Effector CD4-positive, alpha-beta T cell (primary cell): ENCODE results near the gene SORCS3.

Source experiments
- DNase-seq: peaks from one replicate; pipeline ENCODE4 v3.0.0-alpha.2; 2020
- total RNA-seq: gene quantifications from one replicate; lab custom pipeline; 2026; lab: John Stamatoyannopoulos, UW

SORCS3 gene
- 0.56 reads per million for total RNA-seq

- no peak for DNase-seq
Measured at GRCh38 chr10:104641187-104641936, at the start of gene SORCS3. SORCS3 (plus strand) TSS chr10:104641290.

DNA sequence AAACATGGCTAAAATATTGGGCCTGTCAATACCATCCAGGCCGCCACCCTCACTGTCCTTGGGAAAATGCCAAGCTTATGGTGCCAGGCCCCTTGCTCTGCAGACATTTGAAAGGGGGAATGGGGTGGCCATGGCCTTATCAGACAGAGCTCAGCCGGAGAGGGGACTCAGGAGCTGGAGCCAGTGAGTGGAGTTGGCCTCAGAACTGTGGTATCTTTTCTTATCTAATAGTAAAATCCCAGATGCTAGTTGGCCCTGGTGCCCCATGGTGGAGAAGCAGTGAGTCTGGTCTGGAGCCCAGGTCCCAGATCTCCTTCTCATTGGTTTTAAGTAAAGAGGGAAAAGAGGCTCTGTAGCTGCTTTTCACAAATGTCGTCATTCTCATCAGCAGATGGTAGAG is 49.6 kb upstream of the SORCS3 start:
- DNase-seq = no peak

DNA sequence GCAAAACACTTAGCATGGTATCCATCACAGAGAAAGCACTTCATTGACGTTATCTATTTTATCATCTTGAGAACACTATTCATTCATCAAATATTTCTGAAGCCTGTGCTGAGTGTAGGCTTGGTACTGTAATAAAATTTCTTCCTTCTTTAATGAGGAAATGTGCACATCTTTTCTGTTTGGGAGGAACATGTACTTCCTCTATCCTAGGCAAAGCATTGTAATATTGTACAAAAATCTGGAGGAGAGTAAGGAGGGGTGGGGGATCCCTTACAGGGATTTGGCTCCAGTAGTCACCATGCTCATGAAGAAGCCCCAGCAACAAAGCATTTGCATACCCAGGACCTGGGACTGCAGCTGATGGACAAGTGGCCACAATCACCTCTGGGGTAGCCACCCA is 39.9 kb upstream of the SORCS3 start:
- DNase-seq = no peak

- DNase-seq = no peak
Measured at GRCh38 chr10:104608091-104608828, 32.8 kb upstream of the SORCS3 start.

GRCh38 chr10:104612571-104613205 is 28.4 kb upstream of the SORCS3 start:
- DNase-seq = no peak

DNA sequence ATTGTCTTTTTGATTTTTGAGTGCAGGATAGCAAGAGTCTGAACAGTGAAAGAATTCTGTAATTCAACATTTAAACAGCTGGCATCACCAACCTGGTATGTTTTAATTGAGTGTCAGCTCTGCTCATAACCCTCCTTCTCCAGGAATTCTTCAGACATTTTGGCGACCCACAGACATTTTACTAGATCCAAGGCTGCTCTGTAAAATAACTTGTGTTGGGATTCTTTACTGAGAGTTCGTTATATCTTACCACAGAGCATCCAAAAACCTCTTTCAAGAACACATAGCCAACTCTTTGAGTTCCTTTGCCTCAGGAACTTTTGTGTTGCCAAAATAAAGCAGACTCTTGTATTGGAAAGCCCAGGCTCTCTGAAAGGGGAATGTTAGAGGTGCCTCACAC is 27.7 kb upstream of the SORCS3 start:
- DNase-seq = no peak

DNA sequence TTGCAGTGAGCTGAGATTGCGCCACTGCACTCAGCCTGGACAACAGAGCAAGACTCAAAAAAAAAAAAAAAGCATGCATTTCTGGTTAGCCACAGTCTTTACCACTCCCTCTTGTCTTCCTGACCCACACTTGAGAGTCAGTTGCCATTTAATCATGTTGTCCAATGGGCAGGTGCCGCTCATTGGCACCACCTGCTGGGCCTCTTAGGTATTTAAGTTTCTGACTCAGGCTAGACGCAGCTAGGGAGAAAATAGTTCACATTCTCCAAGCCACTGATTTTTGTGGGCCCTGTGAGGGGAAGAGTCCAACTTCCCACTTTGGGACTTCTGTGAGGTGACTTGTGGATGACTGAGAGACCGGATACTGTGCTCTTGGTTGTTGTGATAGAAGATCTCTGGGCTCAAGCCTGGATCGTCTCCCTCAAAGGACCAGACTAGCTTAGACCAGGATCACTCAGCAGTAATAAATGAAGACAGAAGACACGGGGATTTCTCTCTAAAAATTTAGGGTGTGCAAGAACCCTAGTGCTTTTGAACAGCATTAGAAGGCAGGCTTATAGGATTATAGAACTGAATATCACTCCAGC is 26.8 kb upstream of the SORCS3 start:
- no peak for DNase-seq

- no peak for DNase-seq
Measured at GRCh38 chr10:104615136-104615535, 26.0 kb upstream of the SORCS3 start.

GRCh38 chr10:104617831-104618230 is 23.3 kb upstream of the SORCS3 start:
- DNase-seq = no peak

DNA sequence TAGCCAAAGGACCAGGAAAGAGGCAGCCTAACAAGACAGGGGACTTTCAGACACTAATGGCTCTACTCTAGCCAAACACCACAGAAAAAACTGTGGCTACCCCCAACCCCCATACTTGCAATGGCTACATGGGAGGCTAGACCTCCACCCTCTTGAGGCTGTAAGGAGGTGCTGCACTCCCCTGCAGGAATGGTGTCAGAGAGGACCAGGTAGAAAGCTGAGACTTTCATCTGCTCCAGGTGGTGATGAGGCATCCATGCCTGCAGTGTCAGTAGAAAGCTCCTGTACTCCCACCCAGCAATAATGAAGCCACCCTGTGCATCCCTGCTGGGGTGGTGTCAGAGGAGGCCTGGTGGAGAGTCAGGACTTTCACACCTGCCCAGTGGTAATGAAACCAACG is 18.9 kb upstream of the SORCS3 start:
- DNase-seq = no peak

DNA sequence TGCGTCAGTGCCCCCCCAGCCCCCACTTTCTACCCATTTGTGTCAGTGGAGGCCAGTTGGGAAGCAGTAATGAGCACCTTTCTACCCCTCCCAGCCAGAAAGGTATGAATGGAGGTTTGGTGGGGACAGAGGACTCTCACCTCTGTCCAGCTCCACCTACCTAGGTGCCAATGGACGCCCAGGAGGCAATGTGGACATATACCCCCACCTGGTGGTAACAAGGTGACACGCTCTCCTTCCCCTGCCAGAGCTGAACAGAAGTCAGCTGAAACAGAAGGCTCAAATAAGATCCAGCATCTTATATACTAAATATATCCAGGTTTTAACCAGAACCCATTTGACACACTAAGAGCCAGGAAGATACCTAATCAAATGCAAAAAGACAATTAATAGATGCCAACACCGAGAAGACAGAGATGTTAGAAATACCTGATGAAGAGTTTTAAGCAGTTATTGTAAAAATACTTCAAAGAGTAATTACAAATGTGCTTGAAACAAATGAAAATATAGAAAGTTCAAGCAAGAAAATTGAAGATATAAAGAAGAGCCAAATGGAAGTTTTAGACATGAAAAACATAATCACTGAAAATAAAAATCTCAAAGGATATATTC is 18.4 kb upstream of the SORCS3 start:
- no peak for DNase-seq

- no peak for DNase-seq
Measured at GRCh38 chr10:104630731-104631130, 10.4 kb upstream of the SORCS3 start.

- DNase-seq = no peak
Measured at GRCh38 chr10:104631946-104632345, 9.1 kb upstream of the SORCS3 start.

DNA sequence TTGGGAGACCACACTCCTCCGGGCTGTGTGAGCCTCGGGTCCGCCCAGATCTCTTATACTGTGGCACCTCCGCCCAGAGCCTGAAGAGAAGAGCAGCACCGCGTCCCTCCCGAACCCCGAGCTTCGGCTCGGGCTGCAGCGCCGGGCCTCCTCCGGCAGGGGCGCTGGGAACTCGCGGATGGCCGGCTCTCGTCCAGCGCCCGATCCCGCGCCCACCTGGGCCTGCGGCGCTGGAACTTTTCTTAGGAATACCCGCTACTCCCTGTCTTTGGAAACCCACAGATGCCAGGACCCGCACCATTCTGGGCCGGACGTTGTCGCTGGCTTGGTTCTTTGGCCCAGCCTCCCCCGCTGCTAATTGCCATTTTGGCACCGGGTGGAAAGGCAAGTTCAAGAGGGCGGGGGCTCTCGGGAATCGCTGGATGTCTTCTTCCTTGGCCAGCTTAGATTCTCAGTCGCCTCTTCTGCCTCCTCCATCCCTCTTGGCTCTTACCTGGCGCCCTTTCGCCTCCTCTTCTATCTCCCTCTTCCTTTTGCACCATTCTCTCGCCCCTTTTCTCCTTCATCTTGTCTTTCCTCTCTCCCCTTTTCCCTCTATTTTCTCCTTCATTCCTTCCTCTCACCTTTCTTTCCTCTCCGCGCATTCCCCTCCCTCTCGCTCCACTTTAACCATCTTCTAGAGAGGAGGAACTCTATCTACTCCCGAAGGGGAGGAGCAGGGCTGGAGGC is 2.1 kb upstream of the SORCS3 start:
- DNase-seq = no peak

GRCh38 chr10:104639590-104640338 is 1.3 kb upstream of the SORCS3 start:
- DNase-seq = no peak

GRCh38 chr10:104640339-104641186 is 527 bp upstream of the SORCS3 start:
- no peak for DNase-seq

GRCh38 chr10:104641937-104642657 is 1.0 kb downstream of the SORCS3 start:
- no peak for DNase-seq

GRCh38 chr10:104642658-104643302 is 1.7 kb downstream of the SORCS3 start:
- no peak for DNase-seq

- DNase-seq = no peak
Measured at GRCh38 chr10:104643303-104643663, 2.2 kb downstream of the SORCS3 start.
